K562 (cell line): ENCODE data around the gene AP5Z1. TPM values are rescaled to one million over a fixed set of nuclear protein-coding genes. Genes with fewer than 3 reads are reported as not detected.

ENCODE experiments used
- ATAC-seq: fragments of 200-7000 bp; cut with Tn5 transposase; 3 replicates; pipeline ENCODE4 v1.9.1; 2020; ENCODE audit warnings: moderate library complexity
- BruUV-seq: library from RNA; stranded (reverse); fragments of 400-500 nt; replicated peaks from 2 replicates; lab custom pipeline; 2021; lab: Mats Ljungman, UMichigan
- CTCF ChIA-PET: fragments of 300-600 bp; formaldehyde crosslinking; extraction: SDS; loops from one replicate; lab custom pipeline; 2021; ENCODE audit warnings: low intra/inter-chr PET ratio; lab: Yijun Ruan, JAX
- POLR2A ChIA-PET: fragments of 300-600, 350-650 bp; sonication (Branson Sonifier 250); formaldehyde crosslinking; extraction: SDS; loops from one replicate; lab custom pipeline; 2021; ENCODE audit warnings: antibody characterized with exemption, inconsistent platforms; lab: Yijun Ruan, JAX
- DNase-seq, 4 experiments: peaks; one replicate each; pipeline versions ENCODE4 v3.0.0 to v3.0.0-alpha.2; 2011 to 2018; ENCODE audit warnings: low spot score in 3 of 4, mixed read lengths in 3 of 4; ENCODE audit errors: extremely low read depth in 1 of 4
- FAIRE-seq: peaks from 2 replicates; lab custom pipeline; 2011; peaks lifted over from hg19 to GRCh38; lab: Jason Lieb, UNC
- H2AFZ ChIP-seq: 2 replicates; pipeline ENCODE4 v1.6.0; 2011; ENCODE audit warnings: low read depth, low read length, control low read depth, inconsistent platforms
- H3K27ac ChIP-seq: fragments of 200-600 bp; 3 replicates; pipeline ENCODE4 v1.8.0; 2011; ENCODE audit warnings: low read depth, mild to moderate bottlenecking, control low read depth, inconsistent platforms, low read length, moderate library complexity, mixed read lengths; ENCODE audit errors: extremely low read depth
- H3K27me3 ChIP-seq, 2 experiments: fragments of 300-600 bp in 1 of 2; 2 replicates in 1 of 2; 3 replicates in 1 of 2; pipeline versions ENCODE4 v1.6.0 to v1.8.0; 2011; ENCODE audit warnings: inconsistent platforms in 2 of 2, low read length in 2 of 2, mild to moderate bottlenecking in 1 of 2, mixed read lengths in 1 of 2, moderate library complexity in 1 of 2; ENCODE audit not compliant: control insufficient read depth in 2 of 2, insufficient read depth in 2 of 2
- H3K36me3 ChIP-seq: fragments of 300-600 bp; 3 replicates; pipeline ENCODE4 v1.8.0; 2011; ENCODE audit warnings: mild to moderate bottlenecking, low read length, inconsistent platforms; ENCODE audit not compliant: control insufficient read depth, insufficient read depth
- H3K4me1 ChIP-seq, 2 experiments: fragments of 200-600 bp in 1 of 2; replicated peaks in 1 of 2; 2 replicates in 1 of 2; 3 replicates in 1 of 2; pipeline versions ENCODE4 v1.5.1 to v1.8.0; 2011; ENCODE audit warnings: inconsistent platforms in 2 of 2, low read length in 2 of 2, mild to moderate bottlenecking in 1 of 2, mixed read lengths in 1 of 2, moderate library complexity in 1 of 2; ENCODE audit not compliant: control insufficient read depth in 2 of 2, insufficient read depth in 2 of 2
- H3K4me2 ChIP-seq: 2 replicates; pipeline ENCODE4 v1.6.1; 2011; ENCODE audit warnings: low read length, control low read depth, inconsistent platforms, mixed read lengths; ENCODE audit not compliant: insufficient read depth
- H3K4me3 ChIP-seq: fragments of 200-600 bp; sonication (generic), shearing (Covaris generic); 2 replicates; pipeline ENCODE4 v1.5.1; 2016; ENCODE audit warnings: control low read depth, inconsistent platforms
- H3K79me2 ChIP-seq: fragments of 200-600 bp; 3 replicates; pipeline ENCODE4 v1.8.0; 2011; ENCODE audit warnings: low read length, inconsistent platforms; ENCODE audit not compliant: control insufficient read depth, insufficient read depth
- H3K9ac ChIP-seq, 2 experiments: 2 replicates each; pipeline versions ENCODE4 v1.6.0 to v1.6.1; 2011; ENCODE audit warnings: low read depth in 2 of 2, low read length in 2 of 2, control low read depth in 1 of 2, inconsistent platforms in 1 of 2, mild to moderate bottlenecking in 1 of 2, mixed read lengths in 1 of 2; ENCODE audit not compliant: insufficient read depth in 1 of 2
- H3K9me1 ChIP-seq: one replicate; pipeline ENCODE4 v1.6.0; 2011; ENCODE audit warnings: inconsistent platforms, mild to moderate bottlenecking, low read length, moderate library complexity; ENCODE audit not compliant: control insufficient read depth, insufficient read depth
- H3K9me3 ChIP-seq: replicated peaks from 2 replicates; pipeline ENCODE4 v1.5.1; 2011; ENCODE audit warnings: low read depth, low read length, inconsistent platforms; ENCODE audit not compliant: control insufficient read depth, insufficient read depth
- H4K20me1 ChIP-seq: replicated peaks from 2 replicates; pipeline ENCODE4 v1.6.1; 2011; ENCODE audit warnings: low read length, inconsistent platforms, mixed read lengths; ENCODE audit not compliant: control insufficient read depth, insufficient read depth
- CBFA2T2 ChIP-seq: fragments of 450-650 bp; conservative IDR thresholded peaks from 2 replicates; pipeline ENCODE4 v1.6.1; 2017; ENCODE audit warnings: mild to moderate bottlenecking
- CHCHD3 ChIP-seq: fragments of 250-450 bp; sonication (Bioruptor Pico); IDR thresholded peaks from 2 replicates; pipeline ENCODE4 v2.1.2; 2022; ENCODE audit warnings: mild to moderate bottlenecking
- CTBP1 ChIP-seq: fragments of 450-650 bp; IDR thresholded peaks from 2 replicates; pipeline ENCODE4 v1.6.1; 2016; ENCODE audit warnings: borderline replicate concordance
- FOXA1 ChIP-seq: fragments of 450-650 bp; IDR thresholded peaks from 2 replicates; pipeline ENCODE4 v1.6.1; 2016; ENCODE audit warnings: mild to moderate bottlenecking, borderline replicate concordance
- GATAD2B ChIP-seq: fragments of 450-650 bp; IDR thresholded peaks from 2 replicates; pipeline ENCODE4 v1.6.1; 2017; ENCODE audit warnings: mild to moderate bottlenecking, borderline replicate concordance
- KAT8 ChIP-seq: fragments of 450-650 bp; IDR thresholded peaks from 2 replicates; pipeline ENCODE4 v1.6.1; 2016; ENCODE audit warnings: low read depth, mild to moderate bottlenecking
- LEF1 ChIP-seq: fragments of 450-650 bp; IDR thresholded peaks from 2 replicates; pipeline ENCODE4 v1.6.1; 2016; ENCODE audit warnings: mild to moderate bottlenecking
- MITF ChIP-seq: IDR thresholded peaks from 2 replicates; pipeline ENCODE4 v1.6.1; 2014; ENCODE audit warnings: antibody characterized with exemption
- MTA2 ChIP-seq: fragments of 450-650 bp; IDR thresholded peaks from 2 replicates; pipeline ENCODE4 v1.6.1; 2016; ENCODE audit warnings: low read depth
- SETDB1 ChIP-seq: IDR thresholded peaks from one replicate; pipeline ENCODE4 v1.6.1; 2012; ENCODE audit warnings: low read length, control low read depth, inconsistent platforms
- SIN3A ChIP-seq, 2 experiments: fragments of 150-350 bp in 1 of 2; IDR thresholded peaks; 2 replicates each; pipeline ENCODE4 v1.6.1; 2011 to 2016; ENCODE audit warnings: borderline replicate concordance in 2 of 2, low read depth in 2 of 2, low read length in 2 of 2, mild to moderate bottlenecking in 2 of 2, moderate library complexity in 2 of 2; ENCODE audit not compliant: control insufficient read depth in 1 of 2
- SNIP1 ChIP-seq: fragments of 450-650 bp; IDR thresholded peaks from 2 replicates; pipeline ENCODE4 v1.7.1; 2017; ENCODE audit warnings: low read depth, mild to moderate bottlenecking
- SPI1 ChIP-seq: IDR thresholded peaks from 2 replicates; pipeline ENCODE4 v1.6.1; 2011; ENCODE audit warnings: low read depth, low read length, control low read depth, borderline replicate concordance
- SREBF1 ChIP-seq: fragments of 150-350 bp; IDR thresholded peaks from 2 replicates; pipeline ENCODE4 v1.6.1; 2014; ENCODE audit warnings: antibody characterized with exemption, low read depth, low read length, borderline replicate concordance
- THRA ChIP-seq: fragments of 450-650 bp; IDR thresholded peaks from 2 replicates; pipeline ENCODE4 v1.6.1; 2017; ENCODE audit warnings: mild to moderate bottlenecking, moderate library complexity
- ZBTB2 ChIP-seq: fragments of 450-650 bp; IDR thresholded peaks from 2 replicates; pipeline ENCODE4 v1.6.1; 2016; ENCODE audit warnings: antibody characterized with exemption
- ZBTB34 ChIP-seq: fragments of 250-450 bp; sonication (Bioruptor Pico); IDR thresholded peaks from 2 replicates; pipeline ENCODE4 v1.8.0; 2021; ENCODE audit warnings: mild to moderate bottlenecking, moderate library complexity
- ZNF696 ChIP-seq: fragments of 250-450 bp; sonication (Bioruptor Pico); conservative IDR thresholded peaks from 2 replicates; pipeline ENCODE4 v1.4.0; 2020; ENCODE audit warnings: mild to moderate bottlenecking, moderate library complexity
- WGBS: fragments of 100-300 bp; shearing (Covaris generic); methylation state at CpG from one replicate; pipeline ENCODE4 v1.1.6; 2016; ENCODE audit warnings: low coverage, mixed read lengths; ENCODE audit not compliant: insufficient coverage; ENCODE audit errors: missing lambda C conversion rate; 5-methylcytosine and 5-hydroxymethylcytosine counted together
- in situ Hi-C: fragments of 300-500 bp; cut with MboI; formaldehyde crosslinking; loops from 4 replicates; pipeline ENCODE4 v1.15.0; 2018; ENCODE audit warnings: inconsistent platforms, mixed read lengths
- intact Hi-C: fragments of 100-400 bp; cut with micrococcal nuclease; formaldehyde crosslinking; loops from 2 replicates; pipeline ENCODE4 v1.14.2; 2022
- polyA plus RNA-seq, 8 experiments: library from polyadenylated mRNA; depleted of rRNA in 4 of 8; stranded (reverse) in 5 of 8; unstranded in 3 of 8; fragments of >200 nt; fragmentation: Nextera tagmentation in 2 of 8; fragmentation: Illumina TruSeq in 1 of 8; extraction: Ambion mirVana in 2 of 8; extraction: Trizol in 1 of 8; gene quantifications; 2 replicates each; pipeline versions ENCODE4 v1.2.1 to v1.2.3, GENCODE V29; 2011 to 2014; ENCODE audit warnings: inconsistent platforms in 1 of 8, missing spikeins in 1 of 8
- total RNA-seq, 7 experiments: library from RNA; depleted of rRNA in 6 of 7; stranded (reverse); fragments of >200 nt in 6 of 7; fragmentation: Illumina TruSeq in 2 of 7; extraction: Trizol in 2 of 7; gene quantifications; 2 replicates each; pipeline versions ENCODE4 v1.2.1 to v1.2.3, GENCODE V29; 2011 to 2021; ENCODE audit warnings: low replicate concordance in 1 of 7

Gene AP5Z1
- total and polyA plus RNA-seq, 9 of the 15 experiments (the other 6 are each of a cell fraction or from before 2014, with no cell fraction given), result 0.06 to 31.1 (median 6.4) TPM

GRCh38 chr7:4809666-4810065, 34.2 kb downstream of the AP5Z1 start:
- in situ Hi-C loops, result no loop called here
- ChIA-PET POLR2A (interaction anchor here (0.5 to 0.6 kb wide), 2 partner anchors 43 to 62 kb away, joined by 3 to 4 read pairs; no protein-coding TSS in a partner anchor), CTCF (no interaction called here)
- H3K9ac ChIP-seq, result no peak overlapping the region
- H3K79me2 ChIP-seq, result no peaks in the 10 kb centered on the region
- H4K20me1 ChIP-seq, result 0 out of 2 replicates have a peak, but pooled peaks cover 8% of the 10 kb centered on the region
- DNase-seq (no peak), ATAC-seq (no peak)
- no peaks in the 10 kb centered on the region for H3K36me3 ChIP-seq
- WGBS, result 81% methylated on average over 14 of the region's 14 CpGs
- H2AFZ ChIP-seq, result no peak overlapping the region
- H3K27ac ChIP-seq, result no peak overlapping the region
- H3K27me3 ChIP-seq, result peaks cover 0 to 4% of the 10 kb centered on the region in 2 experiments; a peak in 2 of 5 replicates
- no peaks in the 10 kb centered on the region for H3K9me1 ChIP-seq
- no TSS peak for BruUV-seq
- H3K4me3 ChIP-seq, result no peak overlapping the region
- no peak overlapping the region for H3K4me2 ChIP-seq
- intact Hi-C loops, result no loop called here
- H3K4me1 ChIP-seq, result peaks cover 0 to 12% of the 10 kb centered on the region in 2 experiments; a peak in 2 of 5 replicates
- H3K9me3 ChIP-seq, result no peaks in the 10 kb centered on the region
- TF ChIP-seq SREBF1 (no peak), CTBP1 (no peak), SNIP1 (no peak), SIN3A (IDR thresholded peaks at IDR 0.05; ENCODE audit: borderline replicate concordance in 2 of 2, control insufficient read depth in 1 of 2, low read depth in 2 of 2, low read length in 2 of 2) (no peak), CHCHD3 (CRISPR knock-in tag) (no peak), MTA2 (no peak), MITF (no peak), KAT8 (no peak), THRA (no peak), ZNF696 (CRISPR knock-in tag) (no peak), CBFA2T2 (no peak), GATAD2B (no peak), SETDB1 (no peak), FOXA1 (no peak), LEF1 (no peak), SPI1 (no peak), ZBTB34 (CRISPR knock-in tag) (no peak), ZBTB2 (no peak)
- TF ChIP-seq, all 486 proteins: peak for 0
- no peak for FAIRE-seq
